Heart left ventricle (tissue), 16 donors: ENCODE data around the gene DVL1. TPM values are rescaled to one million over a fixed set of nuclear protein-coding genes. Genes with fewer than 3 reads are reported as not detected.

Experiments
- ATAC-seq, 4 donors: fragments of 200-7000 bp; cut with Tn5 transposase; one replicate each; pipeline ENCODE4 v1.9.1; 2020 to 2022; ENCODE audit warnings: moderate library complexity in 4 of 4, mild to moderate bottlenecking in 3 of 4, moderate number of reproducible peaks in 1 of 4
- DNase-seq, 5 donors: peaks; one replicate each; pipeline ENCODE4 v3.0.0-alpha.2; 2020
- H3K27ac ChIP-seq, 12 donors: fragments of 200-600 bp; sonication (generic) in 4 of 12; one replicate each; pipeline versions ENCODE4 v1.5.0 to v1.8.0; 2016 to 2022; ENCODE audit warnings: mild to moderate bottlenecking in 2 of 12
- H3K27me3 ChIP-seq, 9 donors: fragments of 200-600 bp; sonication (generic) in 2 of 9; one replicate each; pipeline versions ENCODE4 v1.5.1 to v1.8.0; 2016 to 2022; ENCODE audit warnings: mild to moderate bottlenecking in 3 of 9
- H3K36me3 ChIP-seq, 9 donors: fragments of 200-600 bp; sonication (generic) in 2 of 9; one replicate each; pipeline versions ENCODE4 v1.5.0 to v1.8.0; 2018 to 2022; ENCODE audit warnings: mild to moderate bottlenecking in 2 of 9
- H3K4me1 ChIP-seq, 12 donors: fragments of 200-600 bp; sonication (generic) in 4 of 12; one replicate each; pipeline versions ENCODE4 v1.5.0 to v1.8.0; 2016 to 2022; ENCODE audit warnings: mild to moderate bottlenecking in 3 of 12
- H3K4me3 ChIP-seq, 12 donors: fragments of 200-600 bp; sonication (generic) in 4 of 12; one replicate each; pipeline versions ENCODE4 v1.5.0 to v1.8.0; 2017 to 2022; ENCODE audit warnings: mild to moderate bottlenecking in 9 of 12, moderate library complexity in 4 of 12
- H3K9me3 ChIP-seq, 12 donors: fragments of 200-600 bp; sonication (generic) in 4 of 12; one replicate each; pipeline versions ENCODE4 v1.5.0 to v1.8.0; 2016 to 2022; ENCODE audit warnings: mild to moderate bottlenecking in 1 of 12
- POLR2A ChIP-seq, 2 donors: fragments of 450-650 bp; IDR thresholded peaks; one replicate each; pipeline ENCODE4 v1.6.1; 2017; ENCODE audit warnings: antibody characterized with exemption in 2 of 2, mild to moderate bottlenecking in 2 of 2, moderate library complexity in 2 of 2
- WGBS, 4 donors: extraction: QIAGEN DNeasy Blood & Tissue Kit in 2 of 4; methylation state at CpG; one replicate each; pipeline versions ENCODE4 v1.1.5 to v1.1.7; 2013 to 2018; 5-methylcytosine and 5-hydroxymethylcytosine counted together
- intact Hi-C, 10 donors: fragments of 100-400 bp; cut with DNase I; formaldehyde crosslinking; loops; one replicate each; pipeline versions ENCODE4 v1.11.1 to v1.14.2; 2022
- polyA plus RNA-seq, 2 donors: library from polyadenylated mRNA; stranded (reverse); fragments of 200-250 nt; gene quantifications; one replicate each; pipeline ENCODE4 v1.2.3, GENCODE V29; 2013
- total RNA-seq, 9 donors: library from RNA; depleted of rRNA in 2 of 9; stranded (reverse); fragments of >200 nt in 2 of 9; fragmentation: NEBNext Ultra II Directional in 3 of 9; extraction: Animal tissue kit (Norgen Biotek cat#: 25700) in 3 of 9; gene quantifications; one replicate each; pipeline versions ENCODE4 v1.1.0 to v1.2.4, GENCODE V29; 2016 to 2023
- TF ChIP-seq, protein P1 (sequence below), 12 donors: fragments of 200-600 bp; sonication (generic) in 4 of 12; IDR thresholded peaks; one replicate each; pipeline versions ENCODE4 v1.5.0 to v1.8.0; 2018 to 2022; ENCODE audit warnings: antibody characterized with exemption in 12 of 12, mild to moderate bottlenecking in 5 of 12
- donor health status: ischemic (EF 13 %, LVEDD 7.1; RV severe dilation, severe dysfunction).
- donor health status: healthy with polysubstance abuse.
- donor health status: DM: no; HTN: yes; CAD: no.
- donor health status: DM: no; HTN: no; CAD: no.
- donor health status: ischemic (EF 25% LVEDD 6.9; RV normal size, moderate dysfunction).
- donor health status: ischemic (EF 25% LVEDD 5.7; RV mildly dilated, moderate dysfunction).
- donor health status: healthy.
- donor health status: DM: yes; HTN: yes; CAD: no.
- donor health status: ischemic (EF 35%, LVEDD 5.7; RV mildly dilated, moderate dysfunction).
- donor health status: nonischemic (EF 11% LVEDD 7.7; RV severe dilation, severe dysfunction).
- donor health status: DM: yes; HTN: yes; CAD: no.
- donor health status: PGD.
- donor health status: ischemic (EF 29% LVEDD 5.4; RV normal size, mild dysfunction).
- donor health status: nonischemic (EF 23%, LVEDD 6.1; RV moderate dilation, normal function).

Gene DVL1
- total and polyA plus RNA-seq, 11 donors: 75.3 to 177 (median 87.1) TPM

DNA sequence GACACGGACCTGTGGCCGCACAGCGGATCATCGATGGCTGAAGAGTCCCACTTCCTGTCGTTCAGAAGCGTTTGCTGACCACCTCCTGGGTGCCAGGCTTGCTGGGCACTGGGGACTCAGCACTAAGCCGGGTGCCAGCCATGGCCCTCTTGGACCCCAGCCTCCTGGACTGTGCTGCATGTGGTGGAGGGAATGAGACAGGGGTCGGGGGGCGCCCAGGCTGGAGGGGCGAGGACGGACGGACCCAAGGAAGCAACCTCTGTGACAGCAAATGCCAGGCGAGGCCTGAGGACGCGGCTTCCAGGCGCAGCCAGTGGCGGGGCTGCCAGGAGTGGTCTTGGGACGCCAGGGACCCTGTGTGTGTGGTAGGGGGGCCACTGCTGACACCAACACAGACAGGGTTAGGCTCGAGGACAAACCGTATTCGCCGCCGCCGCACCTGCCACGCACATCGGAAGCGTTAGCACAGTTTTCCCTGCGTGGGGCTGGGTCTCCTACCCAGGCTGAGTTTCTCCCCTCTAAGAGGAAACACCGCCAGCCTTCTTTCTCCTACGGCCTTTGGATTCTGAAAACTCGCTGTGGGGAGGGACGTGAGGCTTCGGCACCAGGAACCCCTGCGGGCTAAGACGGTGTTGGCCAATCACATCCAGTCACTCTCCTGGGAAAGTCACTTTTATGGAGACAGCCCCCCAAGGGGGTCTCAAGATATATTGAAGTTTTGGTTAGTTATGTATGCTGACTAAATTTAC lies 12.2 kb upstream of the DVL1 start:
- H3K27ac ChIP-seq: peak overlapping the region in 9 of 12 donors; percentile 28 to 91 (median 78)
- no peaks in the 10 kb centered on the region for H3K36me3 ChIP-seq
- intact Hi-C loops: loop anchor here in 1 of 10 donors (10.0 kb wide), 1 partner anchor 327 kb away; no protein-coding TSS in a partner anchor
- H3K4me1 ChIP-seq: peaks cover 0 to 33% (median 7%) of the 10 kb centered on the region in 12 donors
- ATAC-seq: no peak
- H3K9me3 ChIP-seq: no peaks in the 10 kb centered on the region
- peaks cover 0 to 26% (median 4%) of the 10 kb centered on the region in 9 donors for H3K27me3 ChIP-seq
- peak overlapping the region in 3 of 12 donors; percentile 3 to 19 (median 10) for H3K4me3 ChIP-seq
- peak in 2 of 5 donors; percentile 30 to 56 for DNase-seq
- WGBS, 4 donors: 75 to 80% (median 77%) methylated on average over 28 to 35 of the region's 35 CpGs
- TF ChIP-seq, protein P1, sequence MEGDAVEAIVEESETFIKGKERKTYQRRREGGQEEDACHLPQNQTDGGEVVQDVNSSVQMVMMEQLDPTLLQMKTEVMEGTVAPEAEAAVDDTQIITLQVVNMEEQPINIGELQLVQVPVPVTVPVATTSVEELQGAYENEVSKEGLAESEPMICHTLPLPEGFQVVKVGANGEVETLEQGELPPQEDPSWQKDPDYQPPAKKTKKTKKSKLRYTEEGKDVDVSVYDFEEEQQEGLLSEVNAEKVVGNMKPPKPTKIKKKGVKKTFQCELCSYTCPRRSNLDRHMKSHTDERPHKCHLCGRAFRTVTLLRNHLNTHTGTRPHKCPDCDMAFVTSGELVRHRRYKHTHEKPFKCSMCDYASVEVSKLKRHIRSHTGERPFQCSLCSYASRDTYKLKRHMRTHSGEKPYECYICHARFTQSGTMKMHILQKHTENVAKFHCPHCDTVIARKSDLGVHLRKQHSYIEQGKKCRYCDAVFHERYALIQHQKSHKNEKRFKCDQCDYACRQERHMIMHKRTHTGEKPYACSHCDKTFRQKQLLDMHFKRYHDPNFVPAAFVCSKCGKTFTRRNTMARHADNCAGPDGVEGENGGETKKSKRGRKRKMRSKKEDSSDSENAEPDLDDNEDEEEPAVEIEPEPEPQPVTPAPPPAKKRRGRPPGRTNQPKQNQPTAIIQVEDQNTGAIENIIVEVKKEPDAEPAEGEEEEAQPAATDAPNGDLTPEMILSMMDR (IDR thresholded peaks at IDR 0.05): no peak
- TF ChIP-seq POLR2A (IDR thresholded peaks at IDR 0.05): no peak

DNA sequence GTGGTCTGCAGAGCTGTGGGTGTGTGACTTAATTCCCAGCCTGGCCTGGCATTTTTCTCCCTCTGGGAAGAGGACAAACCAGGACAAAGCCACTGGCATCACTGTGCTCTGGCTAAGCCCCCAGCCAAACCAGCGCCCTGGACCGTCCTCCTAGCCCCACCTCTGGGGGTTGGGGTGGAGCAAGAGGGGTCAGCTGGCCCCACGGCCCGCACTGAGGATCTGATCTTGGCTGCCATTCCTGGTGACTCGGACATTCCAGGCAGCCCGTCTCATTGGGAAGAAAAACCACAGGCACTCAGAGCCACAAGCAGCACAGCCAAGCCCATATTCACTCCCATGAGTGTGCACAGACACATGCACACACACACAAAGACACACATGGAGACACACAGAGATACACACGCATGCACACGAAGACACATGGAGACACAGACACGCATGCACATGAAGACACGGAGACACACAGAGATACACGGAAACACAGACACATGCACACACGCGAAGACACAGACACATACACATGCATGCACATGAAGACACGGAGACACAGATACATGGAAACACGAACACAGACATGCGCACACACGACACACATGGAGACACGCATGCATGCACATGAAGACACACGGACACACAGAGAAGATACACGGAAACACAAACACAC lies 11.4 kb upstream of the DVL1 start:
- peak; percentile 30 to 69 (median 60) for ATAC-seq
- Histone ChIP-seq H3K4me1 (peaks cover 0 to 33% (median 7%) of the 10 kb centered on the region in 12 donors), H3K27ac (peak overlapping the region; percentile 53 to 91 (median 82)), H3K36me3 (no peaks in the 10 kb centered on the region), H3K4me3 (no peak overlapping the region), H3K9me3 (no peaks in the 10 kb centered on the region), H3K27me3 (peaks cover 0 to 26% (median 4%) of the 10 kb centered on the region in 9 donors)
- TF ChIP-seq POLR2A (IDR thresholded peaks at IDR 0.05): peak in 1 of 2 donors; percentile 11
- TF ChIP-seq, protein P1 (IDR thresholded peaks at IDR 0.05): no peak
- 69 to 75% (median 73%) methylated on average over 17 to 20 of the region's 20 CpGs for WGBS, 4 donors
- DNase-seq: peak; percentile 72 to 87 (median 80)
- intact Hi-C loops: loop anchor here in 1 of 10 donors (10.0 kb wide), 1 partner anchor 326 kb away; no protein-coding TSS in a partner anchor

DNA sequence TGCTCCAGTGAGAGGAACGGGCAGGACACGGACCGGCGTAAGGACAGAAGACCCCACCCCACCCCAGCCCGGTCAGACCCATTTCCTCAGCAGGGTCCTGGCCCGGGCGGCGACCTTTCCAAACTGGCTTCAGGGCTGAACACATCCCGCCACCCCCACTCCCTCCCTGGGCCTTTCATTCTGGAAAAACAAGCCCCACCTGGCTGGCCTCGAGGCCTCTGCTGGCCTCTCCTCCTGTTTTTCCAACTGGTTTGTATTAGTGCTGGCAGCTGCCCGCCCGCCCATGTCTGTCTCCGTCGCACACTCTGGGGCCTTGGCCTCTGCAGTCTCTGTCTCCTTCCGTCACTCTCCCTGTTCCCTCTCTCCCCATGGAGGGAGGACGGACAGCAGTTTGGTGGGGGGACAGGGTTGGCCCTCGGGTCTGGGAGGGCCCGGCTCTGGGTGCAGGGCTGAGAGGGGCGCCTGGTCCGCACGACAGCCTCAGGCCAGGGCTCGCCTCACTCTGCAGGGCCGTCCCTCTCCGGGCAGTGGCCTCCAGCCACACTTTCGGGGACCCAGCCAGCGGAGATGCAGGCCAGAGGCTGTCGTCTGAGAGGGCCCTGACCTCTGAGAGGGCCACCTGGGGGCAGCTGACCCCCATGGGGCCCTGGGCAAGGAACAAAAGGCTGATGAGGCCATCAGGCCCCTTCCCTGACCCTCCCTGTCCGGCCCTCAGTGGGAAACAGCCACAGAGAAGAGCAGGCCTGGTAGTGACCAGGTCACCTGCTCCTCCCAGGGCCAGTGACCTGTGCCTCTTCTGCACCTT lies 10.6 kb upstream of the DVL1 start:
- 66 to 71% (median 68%) methylated on average over 27 to 28 of the region's 28 CpGs for WGBS, 4 donors
- peaks cover 0 to 39% (median 12%) of the 10 kb centered on the region in 12 donors for H3K4me1 ChIP-seq
- TF ChIP-seq POLR2A (IDR thresholded peaks at IDR 0.05): no peak
- TF ChIP-seq, protein P1 (IDR thresholded peaks at IDR 0.05): no peak
- DNase-seq (peak; percentile 67 to 79 (median 75)), ATAC-seq (peak; percentile 35 to 62 (median 50))
- peak overlapping the region; percentile 53 to 91 (median 82) for H3K27ac ChIP-seq
- H3K36me3 ChIP-seq: no peaks in the 10 kb centered on the region
- H3K4me3 ChIP-seq: peak overlapping the region in 5 of 12 donors; percentile 34 to 81 (median 66)
- no peaks in the 10 kb centered on the region for H3K9me3 ChIP-seq
- peaks cover 0 to 33% (median 8%) of the 10 kb centered on the region in 9 donors for H3K27me3 ChIP-seq
- intact Hi-C loops: loop anchor here in 1 of 10 donors (10.0 kb wide), 1 partner anchor 325 kb away; no protein-coding TSS in a partner anchor
